Natural killer cell (primary cell): Measurements from ENCODE around the gene CHTF18. TPM values are rescaled to one million over a fixed set of nuclear protein-coding genes. Genes with fewer than 3 reads are reported as not detected.

Source experiments
- ATAC-seq, 3 donors: fragments of 150-1000 bp in 2 of 3; fragments of 200-7000 bp in 1 of 3; cut with Tn5 transposase; 1 replicate in 1 of 3; 2 replicates in 2 of 3; pipeline ENCODE4 v1.10.0; 2021; ENCODE audit warnings: mild to moderate bottlenecking in 2 of 3, moderate library complexity in 2 of 3
- DNase-seq, 2 donors: peaks; one replicate each; pipeline versions ENCODE4 v3.0.0 to v3.0.0-alpha.2; 2013 to 2021; ENCODE audit warnings: mixed read lengths in 1 of 2
- H3K27ac ChIP-seq: one replicate; pipeline ENCODE4 v1.5.1; 2013; ENCODE audit warnings: mild to moderate bottlenecking, low read length
- H3K27me3 ChIP-seq: one replicate; pipeline ENCODE4 v1.6.1; 2013; ENCODE audit warnings: low read length; ENCODE audit not compliant: control insufficient read depth, insufficient read depth
- H3K36me3 ChIP-seq: one replicate; pipeline ENCODE4 v1.6.1; 2013; ENCODE audit warnings: low read length; ENCODE audit not compliant: control insufficient read depth, insufficient read depth
- H3K4me1 ChIP-seq: one replicate; pipeline ENCODE4 v1.6.1; 2013; ENCODE audit warnings: low read length; ENCODE audit not compliant: control insufficient read depth, insufficient read depth
- H3K4me3 ChIP-seq: one replicate; pipeline ENCODE4 v1.5.1; 2013; ENCODE audit warnings: low read length
- H3K9me3 ChIP-seq: one replicate; pipeline ENCODE4 v1.6.1; 2013; ENCODE audit warnings: low read length; ENCODE audit not compliant: control insufficient read depth, insufficient read depth
- H3K27ac Mint-ChIP-seq, 2 donors: one replicate each; pipeline ENCODE4 v1.8.0; 2022; ENCODE audit warnings: mild to moderate bottlenecking in 2 of 2, mixed read lengths in 2 of 2, moderate library complexity in 1 of 2
- H3K27me3 Mint-ChIP-seq, 2 donors: one replicate each; pipeline ENCODE4 v1.8.0; 2022; ENCODE audit warnings: low read depth in 2 of 2, mixed read lengths in 2 of 2
- H3K36me3 Mint-ChIP-seq: one replicate; pipeline ENCODE4 v1.8.0; 2022; ENCODE audit warnings: mixed read lengths
- H3K4me1 Mint-ChIP-seq, 2 donors: one replicate each; pipeline ENCODE4 v1.8.0; 2022; ENCODE audit warnings: mixed read lengths in 2 of 2
- H3K4me3 Mint-ChIP-seq: one replicate; pipeline ENCODE4 v1.8.0; 2022; ENCODE audit warnings: mild to moderate bottlenecking, moderate library complexity, mixed read lengths
- H3K9me3 Mint-ChIP-seq, 2 donors: one replicate each; pipeline ENCODE4 v1.8.0; 2022; ENCODE audit warnings: mixed read lengths in 2 of 2
- WGBS: methylation state at CpG from one replicate; pipeline ENCODE4 v1.1.7; 2013; ENCODE audit warnings: missing lambda C conversion rate; ENCODE audit not compliant: insufficient coverage; 5-methylcytosine and 5-hydroxymethylcytosine counted together
- intact Hi-C: fragments of 100-400 bp; cut with micrococcal nuclease; formaldehyde crosslinking; loops from one replicate; pipeline ENCODE4 v1.14.2; 2022
- total RNA-seq, 4 donors: library from RNA; stranded (reverse); fragments of 120-200 nt in 1 of 4; gene quantifications; one replicate each; pipeline versions ENCODE4 v1.2.3 to v1.2.4, GENCODE V29; 2013 to 2022
- TF ChIP-seq, protein P1 (sequence below): fragments of 200-600 bp; IDR thresholded peaks from one replicate; pipeline ENCODE4 v1.8.0; 2022; ENCODE audit warnings: antibody characterized with exemption

CHTF18 gene
- total RNA-seq, 3 donors from 2014 or later (not counting 1 experiment from before 2014, with no cell fraction given): 26.7 to 52.4 (median 40.5) TPM

DNA sequence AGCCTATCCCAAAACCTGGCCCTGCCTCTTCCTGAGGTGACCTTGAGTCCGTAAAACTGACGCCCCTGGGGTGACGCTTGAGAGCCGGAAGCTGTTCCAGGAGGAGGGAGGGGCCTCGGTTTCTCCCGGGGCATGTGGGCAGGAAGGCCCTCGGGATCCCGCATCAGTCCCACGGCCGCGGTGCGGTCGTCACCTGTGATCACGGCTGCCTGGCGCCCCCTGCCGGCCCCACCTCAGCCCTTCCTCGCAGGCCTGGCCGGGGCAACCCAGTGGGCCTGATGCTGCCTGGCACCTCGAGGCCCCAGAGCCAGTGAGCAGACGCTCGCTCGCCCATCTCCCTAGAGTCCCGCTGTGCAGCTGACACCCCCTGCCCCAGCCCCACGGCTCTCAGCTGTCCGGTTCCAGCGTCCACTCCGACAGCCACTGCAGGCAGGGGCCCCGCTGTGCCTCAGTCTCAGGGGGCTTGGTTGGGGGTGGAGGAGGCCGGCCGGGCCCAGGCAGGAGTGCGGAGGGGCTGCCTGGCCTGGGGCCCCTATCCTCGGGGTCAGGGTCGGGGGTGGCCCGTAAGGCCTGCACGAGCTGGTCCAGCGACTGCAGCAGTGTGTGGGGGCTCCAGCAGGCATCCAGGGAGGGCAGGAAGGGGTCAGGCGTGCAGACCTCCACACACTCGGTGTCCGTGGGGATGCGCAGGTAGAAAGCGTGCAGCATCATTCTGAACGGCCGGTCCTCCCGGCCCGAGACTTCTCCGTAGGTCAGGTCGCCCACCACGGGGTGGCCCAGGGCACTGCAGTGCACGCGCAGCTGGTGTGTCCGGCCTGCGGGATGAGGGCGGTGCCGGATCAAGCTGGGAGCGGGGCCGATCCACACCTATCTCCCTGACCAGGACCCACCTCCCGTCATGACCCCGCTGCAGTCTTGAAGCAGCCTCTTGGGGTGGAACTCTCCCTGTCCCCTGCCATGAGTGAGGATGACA, 2.6 kb upstream of the CHTF18 start:
- no peaks in the 10 kb centered on the region for H3K9me3 ChIP-seq
- TF ChIP-seq, protein P1, sequence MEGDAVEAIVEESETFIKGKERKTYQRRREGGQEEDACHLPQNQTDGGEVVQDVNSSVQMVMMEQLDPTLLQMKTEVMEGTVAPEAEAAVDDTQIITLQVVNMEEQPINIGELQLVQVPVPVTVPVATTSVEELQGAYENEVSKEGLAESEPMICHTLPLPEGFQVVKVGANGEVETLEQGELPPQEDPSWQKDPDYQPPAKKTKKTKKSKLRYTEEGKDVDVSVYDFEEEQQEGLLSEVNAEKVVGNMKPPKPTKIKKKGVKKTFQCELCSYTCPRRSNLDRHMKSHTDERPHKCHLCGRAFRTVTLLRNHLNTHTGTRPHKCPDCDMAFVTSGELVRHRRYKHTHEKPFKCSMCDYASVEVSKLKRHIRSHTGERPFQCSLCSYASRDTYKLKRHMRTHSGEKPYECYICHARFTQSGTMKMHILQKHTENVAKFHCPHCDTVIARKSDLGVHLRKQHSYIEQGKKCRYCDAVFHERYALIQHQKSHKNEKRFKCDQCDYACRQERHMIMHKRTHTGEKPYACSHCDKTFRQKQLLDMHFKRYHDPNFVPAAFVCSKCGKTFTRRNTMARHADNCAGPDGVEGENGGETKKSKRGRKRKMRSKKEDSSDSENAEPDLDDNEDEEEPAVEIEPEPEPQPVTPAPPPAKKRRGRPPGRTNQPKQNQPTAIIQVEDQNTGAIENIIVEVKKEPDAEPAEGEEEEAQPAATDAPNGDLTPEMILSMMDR: peak; percentile 69
- Mint-ChIP-seq H3K4me1 (peaks cover 0 to 9% of the 10 kb centered on the region in 2 donors), H3K36me3 (no peaks in the 10 kb centered on the region), H3K4me3 (peak overlapping the region; percentile 65), H3K27ac (no peak overlapping the region), H3K9me3 (no peaks in the 10 kb centered on the region), H3K27me3 (no peaks in the 10 kb centered on the region)
- H3K4me3 ChIP-seq: no peak overlapping the region
- H3K27ac ChIP-seq: no peak overlapping the region
- H3K36me3 ChIP-seq: peaks cover 5% of the 10 kb centered on the region
- ATAC-seq (no peak), DNase-seq (peak; percentile 64 to 82)
- H3K4me1 ChIP-seq: peaks cover 29% of the 10 kb centered on the region
- intact Hi-C loops: loop anchor here (2.0 kb wide), 1 partner anchor 75 kb away; no protein-coding TSS in a partner anchor
- 70% methylated on average over 58 of the region's 58 CpGs for WGBS
- no peaks in the 10 kb centered on the region for H3K27me3 ChIP-seq

DNA sequence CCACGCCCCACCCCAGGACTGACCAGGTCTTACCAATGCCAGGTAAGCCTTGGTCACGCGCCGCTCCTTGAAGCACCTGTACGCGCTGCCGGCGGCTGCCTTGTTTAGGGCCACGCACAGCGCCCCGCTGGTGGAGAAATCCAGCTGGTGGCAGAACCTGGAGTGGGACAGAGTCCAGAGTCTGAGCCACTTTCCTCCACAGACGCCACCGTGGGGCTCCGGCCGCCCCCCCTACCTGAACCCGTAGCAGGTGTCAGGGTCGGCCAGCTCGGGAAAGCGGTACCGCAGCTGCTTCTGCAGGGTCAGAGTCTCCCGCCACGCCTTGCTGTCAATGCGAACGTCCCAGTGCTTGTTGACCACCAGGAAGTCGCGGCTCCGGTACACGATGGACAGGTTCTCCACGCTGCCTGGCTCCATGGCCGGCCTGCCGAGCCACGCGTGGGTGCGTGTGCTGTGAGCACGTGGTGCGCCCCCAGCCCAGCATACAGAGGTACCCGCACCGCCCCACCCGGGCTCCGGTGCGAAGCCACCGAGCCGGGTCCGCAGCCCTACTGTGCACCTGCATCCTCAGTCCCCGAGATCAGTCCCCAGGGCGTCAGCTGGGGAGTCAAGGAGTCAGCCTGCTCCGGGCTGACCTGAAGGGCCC, 976 bp upstream of the CHTF18 start:
- Mint-ChIP-seq H3K27me3 (no peaks in the 10 kb centered on the region), H3K4me1 (peaks cover 0 to 9% of the 10 kb centered on the region in 2 donors), H3K9me3 (no peaks in the 10 kb centered on the region), H3K27ac (peak overlapping the region; percentile 38 to 71), H3K36me3 (no peaks in the 10 kb centered on the region), H3K4me3 (peak overlapping the region; percentile 86)
- no peaks in the 10 kb centered on the region for H3K27me3 ChIP-seq
- no peaks in the 10 kb centered on the region for H3K9me3 ChIP-seq
- TF ChIP-seq, protein P1: no peak
- intact Hi-C loops: no loop called here
- WGBS: 47% methylated on average over 47 of the region's 47 CpGs
- H3K36me3 ChIP-seq: peaks cover 5% of the 10 kb centered on the region
- peaks cover 29% of the 10 kb centered on the region for H3K4me1 ChIP-seq
- ATAC-seq (no peak), DNase-seq (peak in 1 of 2 donors; percentile 23)
- H3K4me3 ChIP-seq: peak overlapping the region; percentile 84
- no peak overlapping the region for H3K27ac ChIP-seq

- H3K9me3 ChIP-seq: no peaks in the 10 kb centered on the region
- H3K27me3 ChIP-seq: no peaks in the 10 kb centered on the region
- Mint-ChIP-seq H3K4me3 (peak within 1 kb of the TSS; percentile 86), H3K9me3 (no peaks in the 10 kb centered on the region), H3K36me3 (no peaks in the 10 kb centered on the region), H3K27ac (peak within 1 kb of the TSS; percentile 38 to 71), H3K4me1 (peaks cover 0 to 9% of the 10 kb centered on the region in 2 donors), H3K27me3 (no peaks in the 10 kb centered on the region)
- ATAC-seq (peak in 2 of 3 donors; percentile 12 to 21), DNase-seq (no peak)
- peak within 1 kb of the TSS; percentile 30 for H3K27ac ChIP-seq
- WGBS: under 1% methylated on average over 45 of the region's 45 CpGs
- H3K36me3 ChIP-seq: peaks cover 5% of the 10 kb centered on the region
- peaks cover 29% of the 10 kb centered on the region for H3K4me1 ChIP-seq
- H3K4me3 ChIP-seq: peak within 1 kb of the TSS; percentile 84
- TF ChIP-seq, protein P1: no peak
- intact Hi-C loops: loop anchor here (1.0 kb wide), 1 partner anchor 19 kb away; no protein-coding TSS in a partner anchor
Observed at GRCh38 chr16:787978-788398, 432 bp upstream of the CHTF18 start, which contains the start of gene RPUSD1. Gene RPUSD1, minus strand, starts transcription at chr16:788381. Its CDS starts 644 bp downstream, at chr16:787737.
